ENCODE results near the gene SUB1. TPM values are rescaled to one million over a fixed set of nuclear protein-coding genes. Genes with fewer than 3 reads are reported as not detected.
"Not testable (repeated sequence)": the region's sequence is repeated elsewhere in the genome, so short reads cannot be mapped to it uniquely, and the experiment has no call there.

Gene SUB1
- polyA plus RNA-seq, 1 donor from 2014 or later = 1,107 TPM

GRCh38 chr5:32630867-32631491 is 45.6 kb downstream of the SUB1 start:
- Histone ChIP-seq H3K36me3 (ENCODE audit: insufficient read depth, low read length) (no peaks in the 10 kb centered on the region), H3K4me2 (ENCODE audit: low read length) (no peak overlapping the region), H3K27ac (ENCODE audit: low read length) (no peak overlapping the region), H4K20me1 (ENCODE audit: insufficient read depth) (no peaks in the 10 kb centered on the region), H3K27me3 (ENCODE audit: insufficient read depth, low read depth, low read length) (no peaks in the 10 kb centered on the region), H3F3A (ENCODE audit: insufficient read depth, low read length, poor library complexity, severe bottlenecking) (no peaks in the 10 kb centered on the region), H3K79me2 (replicated peaks; ENCODE audit: insufficient read depth, low read length) (no peaks in the 10 kb centered on the region), H2AFZ (ENCODE audit: low read depth, low read length) (no peak overlapping the region), H3K9me2 (ENCODE audit: insufficient read depth, low read length) (no peaks in the 10 kb centered on the region), H3K9me3 (ENCODE audit: low read length) (no peaks in the 10 kb centered on the region), H3K4me3 (ENCODE audit: low read length) (no peak overlapping the region), H3K9ac (ENCODE audit: low read length) (no peak overlapping the region)
- TF ChIP-seq POLR2AphosphoS5 (IDR thresholded peaks at IDR 0.05) = no peak
- TF ChIP-seq EP300 (conservative IDR thresholded peaks at IDR 0.05; ENCODE audit: poor library complexity, severe bottlenecking) = no peak
- TF ChIP-seq SMC3 (conservative IDR thresholded peaks at IDR 0.05; ENCODE audit: poor library complexity) = no peak
- TF ChIP-seq TAF1 (IDR thresholded peaks at IDR 0.05; ENCODE audit: low read depth) = no peak
- no peak for TF ChIP-seq CTCF (IDR thresholded peaks at IDR 0.05; ENCODE audit: poor library complexity, severe bottlenecking)
- no peak for TF ChIP-seq MXI1 (conservative IDR thresholded peaks at IDR 0.05; ENCODE audit: poor library complexity, severe bottlenecking)
- TF ChIP-seq EZH2 (IDR thresholded peaks at IDR 0.05; ENCODE audit: borderline replicate concordance, insufficient read depth, low read length, poor library complexity, severe bottlenecking) = no peak
- no peak for TF ChIP-seq RAD21 (conservative IDR thresholded peaks at IDR 0.05)
- no peak for TF ChIP-seq REST (IDR thresholded peaks at IDR 0.05; ENCODE audit: borderline replicate concordance)

- H4K20me1 ChIP-seq (ENCODE audit: insufficient read depth); H3F3A ChIP-seq (ENCODE audit: insufficient read depth, low read length, poor library complexity, severe bottlenecking); H3K9ac ChIP-seq (ENCODE audit: low read length); H3K9me2 ChIP-seq (ENCODE audit: insufficient read depth, low read length); H3K27me3 ChIP-seq (ENCODE audit: insufficient read depth, low read depth, low read length); H2AFZ ChIP-seq (ENCODE audit: low read depth, low read length); H3K36me3 ChIP-seq (ENCODE audit: insufficient read depth, low read length); H3K9me3 ChIP-seq (ENCODE audit: low read length); H3K4me3 ChIP-seq (ENCODE audit: low read length); H3K4me2 ChIP-seq (ENCODE audit: low read length); H3K79me2 ChIP-seq (replicated peaks; ENCODE audit: insufficient read depth, low read length); H3K27ac ChIP-seq (ENCODE audit: low read length): not testable (repeated sequence)
Measured at GRCh38 chr5:32633017-32633416, 47.7 kb downstream of the SUB1 start.

GRCh38 chr5:32638309-32638708 is 53.0 kb downstream of the SUB1 start:
- no peaks in the 10 kb centered on the region for H3K36me3 ChIP-seq (ENCODE audit: insufficient read depth, low read length)
- H3K9ac ChIP-seq (ENCODE audit: low read length) = no peak overlapping the region
- H3K79me2 ChIP-seq (replicated peaks; ENCODE audit: insufficient read depth, low read length) = no peaks in the 10 kb centered on the region
- no peak for TF ChIP-seq CTCF (IDR thresholded peaks at IDR 0.05; ENCODE audit: poor library complexity, severe bottlenecking)
- no peak for TF ChIP-seq EZH2 (IDR thresholded peaks at IDR 0.05; ENCODE audit: borderline replicate concordance, insufficient read depth, low read length, poor library complexity, severe bottlenecking)
- TF ChIP-seq EP300 (conservative IDR thresholded peaks at IDR 0.05; ENCODE audit: poor library complexity, severe bottlenecking) = no peak
- no peak for TF ChIP-seq TAF1 (IDR thresholded peaks at IDR 0.05; ENCODE audit: low read depth)
- no peak for TF ChIP-seq RAD21 (conservative IDR thresholded peaks at IDR 0.05)
- TF ChIP-seq SMC3 (conservative IDR thresholded peaks at IDR 0.05; ENCODE audit: poor library complexity) = no peak
- TF ChIP-seq REST (IDR thresholded peaks at IDR 0.05; ENCODE audit: borderline replicate concordance) = no peak
- no peak for TF ChIP-seq POLR2AphosphoS5 (IDR thresholded peaks at IDR 0.05)
- no peak for TF ChIP-seq MXI1 (conservative IDR thresholded peaks at IDR 0.05; ENCODE audit: poor library complexity, severe bottlenecking)
- no peaks in the 10 kb centered on the region for H3K27me3 ChIP-seq (ENCODE audit: insufficient read depth, low read depth, low read length)
- no peak overlapping the region for H2AFZ ChIP-seq (ENCODE audit: low read depth, low read length)
- no peaks in the 10 kb centered on the region for H3F3A ChIP-seq (ENCODE audit: insufficient read depth, low read length, poor library complexity, severe bottlenecking)
- H3K4me2 ChIP-seq (ENCODE audit: low read length) = no peak overlapping the region
- no peaks in the 10 kb centered on the region for H3K9me2 ChIP-seq (ENCODE audit: insufficient read depth, low read length)
- no peak overlapping the region for H3K27ac ChIP-seq (ENCODE audit: low read length)
- H3K4me3 ChIP-seq (ENCODE audit: low read length) = no peak overlapping the region
- no peaks in the 10 kb centered on the region for H4K20me1 ChIP-seq (ENCODE audit: insufficient read depth)
- H3K9me3 ChIP-seq (ENCODE audit: low read length) = no peaks in the 10 kb centered on the region
